Fibroblast of pulmonary artery (primary cell): ENCODE results near the gene EIF4A2.

Experiments
- DNase-seq: peaks from one replicate; pipeline ENCODE4 v3.0.0-alpha.2; 2010; ENCODE audit warnings: low read depth
- H3K4me3 ChIP-seq: replicated peaks from 2 replicates; pipeline ENCODE4 v1.5.1; 2011; ENCODE audit warnings: low read depth, mild to moderate bottlenecking, control low read depth, low read length, moderate library complexity
- CTCF ChIP-seq: IDR thresholded peaks from 2 replicates; pipeline ENCODE4 v1.5.1; 2011; ENCODE audit warnings: mild to moderate bottlenecking, control low read depth, low read length, inconsistent platforms; ENCODE audit errors: missing control alignments

Gene EIF4A2

GRCh38 chr3:186783058-186783730 is at the start of gene EIF4A2:
EIF4A2 (plus strand) TSS chr3:186783577; CDS start chr3:186783611, 34 bp downstream.
- no peak for TF ChIP-seq CTCF
- H3K4me3 ChIP-seq: peak within 1 kb of the TSS; percentile 99
- peak; percentile 90 for DNase-seq

GRCh38 chr3:186742618-186743380 is 40.6 kb upstream of the EIF4A2 start:
- TF ChIP-seq CTCF: no peak
- no peak for DNase-seq
- H3K4me3 ChIP-seq: no peak overlapping the region

GRCh38 chr3:186743666-186744065 is 39.7 kb upstream of the EIF4A2 start:
- no peak for DNase-seq
- no peak overlapping the region for H3K4me3 ChIP-seq
- TF ChIP-seq CTCF: no peak

GRCh38 chr3:186746008-186746407 is 37.4 kb upstream of the EIF4A2 start:
- peak; percentile 89 for DNase-seq
- no peak overlapping the region for H3K4me3 ChIP-seq
- TF ChIP-seq CTCF: no peak

- DNase-seq: no peak
- TF ChIP-seq CTCF: no peak
- H3K4me3 ChIP-seq: no peak overlapping the region
Observed at GRCh38 chr3:186750316-186750715, 33.1 kb upstream of the EIF4A2 start.

GRCh38 chr3:186751480-186751879 is 31.9 kb upstream of the EIF4A2 start:
- H3K4me3 ChIP-seq: no peak overlapping the region
- DNase-seq: no peak
- TF ChIP-seq CTCF: no peak

- H3K4me3 ChIP-seq: no peak overlapping the region
- DNase-seq: no peak
- no peak for TF ChIP-seq CTCF
Observed at GRCh38 chr3:186754006-186754405, 29.4 kb upstream of the EIF4A2 start.
